Glomerular endothelial cell (primary cell): ENCODE measurements around the gene MYO5A. TPM values are rescaled to one million over a fixed set of nuclear protein-coding genes. Genes with fewer than 3 reads are reported as not detected.
A peak's percentile ranks its signal among the peaks of the same experiment; 100 is the strongest.
"Not testable (repeated sequence)": the region's sequence is repeated elsewhere in the genome, so short reads cannot be mapped to it uniquely, and the experiment has no call there.

Source experiments
- DNase-seq: peaks from one replicate; pipeline ENCODE4 v3.0.0-alpha.2; 2011; ENCODE audit warnings: low read depth, low spot score; ENCODE audit errors: extremely low read depth
- total RNA-seq: library from RNA; depleted of rRNA; stranded (reverse); fragments of >200 nt; gene quantifications from 2 replicates; pipeline ENCODE4 v1.2.3, GENCODE V29; 2015

Gene MYO5A
- total RNA-seq, 1 donor from 2014 or later, result 70.9 TPM

GRCh38 chr15:52424856-52425431 is 103.7 kb downstream of the MYO5A start:
- DNase-seq, result no peak

DNA sequence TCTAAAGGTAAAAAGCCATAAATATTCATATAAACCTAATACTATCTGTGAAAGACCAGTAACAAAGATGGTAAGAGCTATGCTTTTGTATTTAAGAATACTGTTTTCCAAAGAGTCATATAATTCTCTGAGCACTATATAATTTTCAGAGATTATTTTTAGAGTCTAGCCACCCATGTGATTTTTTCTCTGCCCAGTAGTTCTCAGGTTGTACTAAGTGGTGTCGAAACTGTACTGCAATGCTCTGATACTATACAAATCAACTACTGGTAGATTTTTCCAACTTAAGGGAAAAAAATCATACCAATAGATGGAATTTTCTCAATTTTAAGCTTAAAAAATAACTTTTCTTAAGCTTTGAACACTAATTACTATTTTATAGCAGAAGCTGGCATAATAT is 104.8 kb downstream of the MYO5A start:
- DNase-seq, result no peak

GRCh38 chr15:52422001-52422400 is 106.7 kb downstream of the MYO5A start:
- no peak for DNase-seq

DNA sequence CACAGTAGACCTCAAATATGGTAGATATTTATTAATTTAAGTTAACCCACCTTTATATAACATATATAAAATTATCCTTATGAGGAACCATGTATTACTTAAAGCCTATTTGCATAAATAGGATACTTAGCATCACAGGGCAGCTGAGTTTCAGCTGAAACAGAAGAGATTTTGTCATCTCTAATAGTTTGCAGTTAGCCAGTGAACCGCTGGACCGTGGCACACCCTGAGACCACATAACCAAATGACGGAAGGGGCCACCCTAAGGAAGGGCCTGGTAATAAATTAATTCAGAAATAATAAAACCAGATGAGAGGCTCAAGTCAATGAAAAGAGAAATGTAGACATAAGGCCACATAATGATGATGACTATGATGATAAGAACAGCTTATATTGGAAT is 107.7 kb downstream of the MYO5A start:
- no peak for DNase-seq

DNA sequence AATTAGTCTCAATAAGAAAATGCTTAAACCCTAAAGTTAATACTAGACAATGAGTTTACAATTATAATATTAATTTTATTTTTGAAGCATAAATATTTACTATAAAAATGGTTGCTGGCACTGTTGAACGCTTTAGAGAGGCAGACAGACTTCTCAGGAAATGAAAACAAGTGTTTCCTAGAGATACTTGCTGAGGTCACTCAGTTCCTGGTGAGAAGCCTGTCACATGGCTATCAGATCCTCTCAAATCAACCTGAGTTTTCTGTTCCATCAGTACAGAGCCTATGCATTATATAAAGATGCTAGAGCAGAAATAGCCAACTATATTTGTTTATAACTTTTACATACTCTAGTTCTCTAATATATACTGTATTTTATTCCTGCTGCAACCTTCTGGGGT is 109.2 kb downstream of the MYO5A start:
- DNase-seq, result peak; percentile 75

DNA sequence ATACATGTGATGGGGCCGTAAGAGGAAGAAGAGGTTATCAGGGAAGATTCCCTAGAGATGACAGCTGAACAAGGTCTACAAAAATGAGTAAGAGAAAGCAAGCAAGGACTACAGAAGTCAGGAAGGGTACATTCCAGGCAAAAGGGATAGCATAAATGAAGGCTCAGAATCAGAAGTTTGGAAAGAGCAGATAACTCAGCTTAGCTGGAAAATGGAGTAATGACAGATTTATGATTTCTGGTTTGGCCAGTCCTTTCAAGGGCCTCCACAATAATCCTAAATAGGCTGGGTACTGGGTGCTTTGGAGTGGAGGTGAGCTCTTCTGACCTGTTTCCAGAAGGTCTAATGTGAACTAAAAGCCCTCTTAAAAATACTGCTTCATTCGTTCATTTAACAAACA is 110.7 kb downstream of the MYO5A start:
- DNase-seq, result no peak

DNA sequence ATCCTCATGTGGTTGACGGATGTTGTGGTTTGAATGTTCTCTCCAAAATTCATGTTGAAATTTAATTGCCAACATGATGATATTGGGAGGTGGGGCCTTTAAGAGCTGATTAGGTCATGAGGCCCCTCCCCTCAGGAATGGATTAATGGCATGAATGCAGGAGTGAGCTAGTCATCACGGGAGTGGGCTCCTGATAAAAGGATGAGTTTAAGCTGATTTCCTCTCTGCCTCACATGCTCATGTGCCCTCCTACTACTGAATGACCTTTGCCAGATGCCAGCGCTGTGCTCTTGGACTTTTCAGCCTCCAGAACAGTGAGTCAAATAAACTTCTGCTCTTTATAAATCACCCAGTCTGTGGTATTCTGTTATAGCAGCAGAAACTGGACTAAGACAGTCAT is 111.2 kb downstream of the MYO5A start:
- no peak for DNase-seq

GRCh38 chr15:52416566-52416965 is 112.1 kb downstream of the MYO5A start:
- DNase-seq, result not testable (repeated sequence)

GRCh38 chr15:52415628-52416027 is 113.1 kb downstream of the MYO5A start:
- DNase-seq, result peak; percentile 84

DNA sequence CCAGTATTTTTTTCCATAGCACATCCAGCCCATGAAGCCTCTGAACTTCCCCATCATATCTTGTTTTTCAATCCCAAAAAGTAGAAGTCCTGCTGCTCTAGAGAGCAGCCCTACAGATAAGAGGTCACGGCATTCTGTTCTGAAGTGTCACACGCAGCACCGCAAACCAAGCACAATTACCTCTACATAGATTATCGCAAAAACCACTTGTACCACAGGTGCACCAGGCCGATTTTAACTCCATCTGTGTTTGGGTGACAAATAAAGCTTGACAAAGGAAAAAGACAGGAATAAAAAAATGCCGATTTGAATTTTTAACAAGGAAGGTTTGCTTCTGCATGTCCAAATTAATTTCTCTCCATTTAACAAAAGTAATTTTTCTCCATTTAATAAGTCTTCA is 113.7 kb downstream of the MYO5A start:
- no peak for DNase-seq

DNA sequence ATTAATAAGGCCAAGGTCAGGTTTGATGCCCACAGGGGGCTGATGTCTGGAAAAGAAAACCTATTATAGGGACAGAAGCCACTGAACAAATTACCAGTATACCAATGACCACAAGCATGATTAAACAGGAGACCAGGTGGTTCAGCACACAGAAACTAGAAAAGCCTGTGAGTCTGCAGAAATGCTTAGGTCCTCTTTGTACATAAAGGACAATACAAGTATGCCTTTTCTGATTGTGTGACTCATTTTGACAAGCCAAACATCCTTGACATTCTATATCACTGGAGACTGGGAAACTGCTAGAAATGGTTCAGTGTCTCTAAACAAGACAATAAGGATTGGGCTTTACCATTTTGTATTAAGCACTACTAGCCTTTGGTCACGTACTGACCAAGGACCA is 119.9 kb downstream of the MYO5A start:
- DNase-seq, result no peak

DNA sequence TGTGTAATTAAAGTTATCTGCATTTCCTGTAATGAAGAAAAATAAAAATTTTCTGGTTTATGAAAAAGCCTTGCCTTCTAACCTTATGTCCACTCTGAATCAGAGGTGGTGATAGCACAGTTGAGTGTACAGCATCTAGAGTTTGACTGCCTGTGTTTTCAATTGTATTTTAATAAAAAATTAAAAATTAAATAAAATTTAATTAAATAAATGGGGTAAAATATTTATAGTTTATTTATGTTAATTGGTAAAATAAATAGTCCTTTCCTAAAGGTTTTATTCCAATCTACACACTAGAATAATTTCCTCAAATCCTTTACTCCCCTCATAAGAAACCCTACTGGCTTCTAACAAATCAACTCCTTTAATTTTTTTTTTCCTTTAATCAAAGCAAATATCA is 121.3 kb downstream of the MYO5A start:
- DNase-seq, result no peak

- no peak for DNase-seq
These were observed 122.1 kb downstream of the MYO5A start for GRCh38 chr15:52406601-52407000.

- no peak for DNase-seq
These were observed 122.8 kb downstream of the MYO5A start for GRCh38 chr15:52405856-52406255.

- no peak for DNase-seq
These were observed 131.6 kb downstream of the MYO5A start for GRCh38 chr15:52397118-52397517.

DNA sequence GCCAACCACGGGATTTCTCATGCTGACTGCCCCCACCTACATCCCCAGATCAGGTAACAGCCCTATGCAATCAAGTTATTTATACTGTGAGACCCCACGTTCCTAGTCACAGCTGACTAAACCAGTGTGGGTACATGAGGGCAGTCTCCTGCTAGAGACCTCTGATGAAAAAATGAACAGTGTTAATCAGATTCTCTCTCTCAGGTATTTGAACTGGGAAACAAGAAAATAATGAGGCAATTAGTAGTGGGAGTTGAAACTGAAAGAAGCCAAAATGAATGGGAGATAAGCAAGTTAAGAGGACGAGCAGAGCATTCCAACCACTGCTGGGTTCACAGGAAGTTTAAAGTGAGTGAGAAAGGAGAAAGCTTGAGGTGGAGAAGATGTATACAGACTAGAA is 134.6 kb downstream of the MYO5A start:
- no peak for DNase-seq

DNA sequence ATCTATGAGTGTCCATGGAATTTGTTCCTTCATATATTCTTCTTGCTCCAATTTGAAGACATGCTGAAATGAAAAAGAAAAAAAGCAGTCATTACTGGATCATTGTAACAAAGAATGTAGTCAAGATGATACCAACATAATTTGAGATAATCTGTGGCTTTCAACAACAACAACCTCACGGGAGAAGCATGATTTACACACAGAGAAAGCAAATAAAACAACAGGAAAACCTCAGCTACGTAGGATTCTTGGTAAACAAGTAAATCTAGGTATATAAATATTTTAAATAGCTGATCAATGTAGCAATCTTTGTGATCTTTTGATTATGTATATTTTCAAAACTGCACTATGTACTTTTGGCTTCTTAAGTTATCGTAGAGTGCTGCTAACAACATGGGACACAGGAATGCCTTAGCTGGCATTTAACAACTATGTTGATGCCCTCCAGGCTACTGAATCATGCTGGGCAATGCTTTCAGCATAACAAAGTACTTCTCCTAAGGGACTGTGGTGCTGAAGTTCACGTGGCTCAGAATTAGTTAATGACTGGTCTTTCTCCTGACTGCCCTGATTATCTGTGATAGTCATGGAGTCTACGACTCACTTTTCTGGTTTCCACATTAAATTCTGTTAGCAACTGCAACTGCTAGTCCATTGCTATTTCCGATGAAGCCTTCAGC is 136.5 kb downstream of the MYO5A start:
- no peak for DNase-seq

DNA sequence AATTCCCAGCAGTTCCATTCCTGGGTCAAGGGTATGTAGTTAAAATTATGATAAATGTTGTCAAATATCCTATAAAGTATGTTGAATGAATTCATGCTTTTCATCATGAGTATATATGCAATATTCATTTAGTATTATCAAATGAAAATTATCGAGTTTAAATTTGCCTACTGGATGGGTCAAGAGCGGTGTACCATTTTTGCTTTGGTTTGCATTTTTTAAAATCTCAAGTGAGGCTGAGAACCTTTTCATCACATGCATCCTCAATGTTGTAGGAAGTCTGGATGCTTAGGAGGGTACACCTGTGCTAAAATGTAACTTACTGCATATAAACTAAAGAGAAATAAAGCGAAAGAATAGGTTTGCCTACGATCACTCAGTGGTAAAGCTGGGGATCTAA is 137.6 kb downstream of the MYO5A start:
- no peak for DNase-seq

DNA sequence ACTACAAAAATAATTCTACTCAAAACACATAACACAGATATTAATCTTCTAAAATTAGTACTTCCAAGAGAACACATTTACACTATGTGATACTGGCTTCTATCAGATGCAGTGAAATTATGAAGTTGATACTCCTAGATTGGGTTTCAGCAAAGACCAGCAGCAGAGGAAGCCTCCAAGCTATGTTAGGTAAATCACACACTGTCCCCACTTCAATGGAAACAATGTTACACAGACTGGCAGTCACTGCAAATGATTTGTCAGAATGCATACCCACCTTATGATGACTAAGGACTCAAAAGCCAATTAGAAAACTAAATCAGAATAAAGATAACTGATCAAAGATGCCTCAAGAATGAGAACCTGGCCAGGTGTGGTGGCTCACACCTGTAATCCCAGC is 143.0 kb downstream of the MYO5A start:
- no peak for DNase-seq

GRCh38 chr15:52383100-52383588 is 145.5 kb downstream of the MYO5A start:
- peak; percentile 20 for DNase-seq

GRCh38 chr15:52382647-52383046 is 146.0 kb downstream of the MYO5A start:
- DNase-seq, result no peak

DNA sequence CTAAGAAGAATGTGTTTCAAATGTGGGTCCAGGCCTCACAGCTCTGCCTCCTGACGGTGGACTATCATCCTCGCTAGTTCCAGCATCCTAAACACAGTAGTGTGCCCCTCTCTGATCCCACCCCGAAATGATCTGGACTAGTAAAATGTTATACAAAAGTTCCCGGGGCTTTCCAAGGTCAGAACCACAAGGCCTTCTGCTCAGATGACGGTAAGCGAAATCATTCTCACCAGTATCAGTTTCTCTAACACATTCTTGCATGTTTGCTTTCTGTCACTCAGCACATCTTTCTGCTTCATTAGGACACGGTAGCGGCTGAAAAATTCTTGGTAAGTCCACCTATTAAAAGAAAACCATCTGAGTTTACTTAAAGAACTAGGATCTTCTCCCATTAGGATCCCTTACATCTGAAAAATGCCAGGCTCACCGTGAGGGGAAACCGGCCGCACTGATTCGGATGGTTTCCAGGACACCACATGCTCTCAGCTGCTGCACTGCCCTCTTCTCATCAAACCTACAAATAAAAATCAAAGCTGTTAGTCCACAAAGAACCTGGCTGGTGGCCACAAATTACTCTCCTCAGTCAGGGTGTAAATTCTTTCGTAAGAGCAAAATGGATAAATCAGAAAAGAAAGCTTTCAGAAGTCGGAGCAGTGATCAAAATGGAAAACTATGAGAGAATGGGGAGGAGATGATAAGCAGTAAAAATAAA is 149.1 kb downstream of the MYO5A start:
- no peak for DNase-seq
